ENCODE results near the gene GABARAP. TPM values are rescaled to one million over a fixed set of nuclear protein-coding genes. Genes with fewer than 3 reads are reported as not detected.
A peak's percentile ranks its signal among the peaks of the same experiment; 100 is the strongest.

Gene GABARAP
- total and polyA plus RNA-seq, 2 of the 8 experiments (the other 6 are each of a cell fraction or from before 2014, with no cell fraction given): 252 to 581 TPM

DNA sequence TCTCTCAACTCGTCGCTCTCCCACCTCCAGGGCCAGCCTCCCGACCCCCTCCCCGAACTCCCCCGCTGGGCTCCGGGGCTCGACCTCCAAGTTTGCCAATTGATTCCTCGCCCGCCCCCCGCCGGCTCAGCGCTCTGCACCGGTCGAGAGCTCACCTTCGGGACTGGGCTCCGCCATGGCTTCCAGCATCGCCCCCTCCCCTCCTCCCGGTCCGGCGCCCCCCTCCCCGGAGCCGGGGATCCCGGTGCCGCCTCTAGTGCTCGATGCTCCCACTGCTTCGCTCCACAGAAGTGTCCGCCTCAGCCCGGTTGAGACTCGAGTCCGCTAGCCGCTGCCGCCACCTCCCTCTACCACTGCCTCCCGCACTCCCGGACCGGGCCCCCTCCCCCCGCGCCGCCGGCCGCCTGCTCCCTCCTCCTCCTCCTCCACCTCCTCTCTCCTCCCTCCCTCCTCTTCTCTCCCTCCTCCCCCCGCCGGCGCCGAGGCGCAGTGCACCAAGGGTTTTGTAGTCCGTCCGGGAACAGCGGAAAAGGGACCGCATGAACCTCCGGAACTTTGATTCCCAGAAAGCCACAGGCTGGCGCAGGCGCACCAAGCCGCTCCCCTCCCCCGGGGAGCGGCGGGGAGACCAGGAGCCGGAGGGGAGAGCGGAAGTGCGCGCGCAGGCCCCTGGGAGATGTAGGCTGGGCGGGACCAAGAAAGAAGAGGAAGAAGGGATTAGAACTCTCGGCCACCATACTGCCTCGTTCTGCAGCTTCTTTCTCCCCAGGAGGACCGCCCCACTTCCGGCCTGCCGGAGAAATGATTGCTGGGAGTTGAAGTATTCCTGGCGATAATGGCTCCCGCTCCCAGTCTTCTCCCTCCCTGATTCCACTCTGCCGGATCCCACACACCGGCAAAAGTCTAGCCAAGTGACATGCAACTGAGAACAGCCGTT, 2.9 kb downstream of the GABARAP start, which contains the start of gene PHF23 (continued):
- TF ChIP-seq RFX5 (IDR thresholded peaks at IDR 0.05; ENCODE audit: borderline replicate concordance, low read depth, low read length): no peak
- TF ChIP-seq CHD1 (IDR thresholded peaks at IDR 0.05; ENCODE audit: low read depth, low read length): no peak
- TF ChIP-seq, protein P1, sequence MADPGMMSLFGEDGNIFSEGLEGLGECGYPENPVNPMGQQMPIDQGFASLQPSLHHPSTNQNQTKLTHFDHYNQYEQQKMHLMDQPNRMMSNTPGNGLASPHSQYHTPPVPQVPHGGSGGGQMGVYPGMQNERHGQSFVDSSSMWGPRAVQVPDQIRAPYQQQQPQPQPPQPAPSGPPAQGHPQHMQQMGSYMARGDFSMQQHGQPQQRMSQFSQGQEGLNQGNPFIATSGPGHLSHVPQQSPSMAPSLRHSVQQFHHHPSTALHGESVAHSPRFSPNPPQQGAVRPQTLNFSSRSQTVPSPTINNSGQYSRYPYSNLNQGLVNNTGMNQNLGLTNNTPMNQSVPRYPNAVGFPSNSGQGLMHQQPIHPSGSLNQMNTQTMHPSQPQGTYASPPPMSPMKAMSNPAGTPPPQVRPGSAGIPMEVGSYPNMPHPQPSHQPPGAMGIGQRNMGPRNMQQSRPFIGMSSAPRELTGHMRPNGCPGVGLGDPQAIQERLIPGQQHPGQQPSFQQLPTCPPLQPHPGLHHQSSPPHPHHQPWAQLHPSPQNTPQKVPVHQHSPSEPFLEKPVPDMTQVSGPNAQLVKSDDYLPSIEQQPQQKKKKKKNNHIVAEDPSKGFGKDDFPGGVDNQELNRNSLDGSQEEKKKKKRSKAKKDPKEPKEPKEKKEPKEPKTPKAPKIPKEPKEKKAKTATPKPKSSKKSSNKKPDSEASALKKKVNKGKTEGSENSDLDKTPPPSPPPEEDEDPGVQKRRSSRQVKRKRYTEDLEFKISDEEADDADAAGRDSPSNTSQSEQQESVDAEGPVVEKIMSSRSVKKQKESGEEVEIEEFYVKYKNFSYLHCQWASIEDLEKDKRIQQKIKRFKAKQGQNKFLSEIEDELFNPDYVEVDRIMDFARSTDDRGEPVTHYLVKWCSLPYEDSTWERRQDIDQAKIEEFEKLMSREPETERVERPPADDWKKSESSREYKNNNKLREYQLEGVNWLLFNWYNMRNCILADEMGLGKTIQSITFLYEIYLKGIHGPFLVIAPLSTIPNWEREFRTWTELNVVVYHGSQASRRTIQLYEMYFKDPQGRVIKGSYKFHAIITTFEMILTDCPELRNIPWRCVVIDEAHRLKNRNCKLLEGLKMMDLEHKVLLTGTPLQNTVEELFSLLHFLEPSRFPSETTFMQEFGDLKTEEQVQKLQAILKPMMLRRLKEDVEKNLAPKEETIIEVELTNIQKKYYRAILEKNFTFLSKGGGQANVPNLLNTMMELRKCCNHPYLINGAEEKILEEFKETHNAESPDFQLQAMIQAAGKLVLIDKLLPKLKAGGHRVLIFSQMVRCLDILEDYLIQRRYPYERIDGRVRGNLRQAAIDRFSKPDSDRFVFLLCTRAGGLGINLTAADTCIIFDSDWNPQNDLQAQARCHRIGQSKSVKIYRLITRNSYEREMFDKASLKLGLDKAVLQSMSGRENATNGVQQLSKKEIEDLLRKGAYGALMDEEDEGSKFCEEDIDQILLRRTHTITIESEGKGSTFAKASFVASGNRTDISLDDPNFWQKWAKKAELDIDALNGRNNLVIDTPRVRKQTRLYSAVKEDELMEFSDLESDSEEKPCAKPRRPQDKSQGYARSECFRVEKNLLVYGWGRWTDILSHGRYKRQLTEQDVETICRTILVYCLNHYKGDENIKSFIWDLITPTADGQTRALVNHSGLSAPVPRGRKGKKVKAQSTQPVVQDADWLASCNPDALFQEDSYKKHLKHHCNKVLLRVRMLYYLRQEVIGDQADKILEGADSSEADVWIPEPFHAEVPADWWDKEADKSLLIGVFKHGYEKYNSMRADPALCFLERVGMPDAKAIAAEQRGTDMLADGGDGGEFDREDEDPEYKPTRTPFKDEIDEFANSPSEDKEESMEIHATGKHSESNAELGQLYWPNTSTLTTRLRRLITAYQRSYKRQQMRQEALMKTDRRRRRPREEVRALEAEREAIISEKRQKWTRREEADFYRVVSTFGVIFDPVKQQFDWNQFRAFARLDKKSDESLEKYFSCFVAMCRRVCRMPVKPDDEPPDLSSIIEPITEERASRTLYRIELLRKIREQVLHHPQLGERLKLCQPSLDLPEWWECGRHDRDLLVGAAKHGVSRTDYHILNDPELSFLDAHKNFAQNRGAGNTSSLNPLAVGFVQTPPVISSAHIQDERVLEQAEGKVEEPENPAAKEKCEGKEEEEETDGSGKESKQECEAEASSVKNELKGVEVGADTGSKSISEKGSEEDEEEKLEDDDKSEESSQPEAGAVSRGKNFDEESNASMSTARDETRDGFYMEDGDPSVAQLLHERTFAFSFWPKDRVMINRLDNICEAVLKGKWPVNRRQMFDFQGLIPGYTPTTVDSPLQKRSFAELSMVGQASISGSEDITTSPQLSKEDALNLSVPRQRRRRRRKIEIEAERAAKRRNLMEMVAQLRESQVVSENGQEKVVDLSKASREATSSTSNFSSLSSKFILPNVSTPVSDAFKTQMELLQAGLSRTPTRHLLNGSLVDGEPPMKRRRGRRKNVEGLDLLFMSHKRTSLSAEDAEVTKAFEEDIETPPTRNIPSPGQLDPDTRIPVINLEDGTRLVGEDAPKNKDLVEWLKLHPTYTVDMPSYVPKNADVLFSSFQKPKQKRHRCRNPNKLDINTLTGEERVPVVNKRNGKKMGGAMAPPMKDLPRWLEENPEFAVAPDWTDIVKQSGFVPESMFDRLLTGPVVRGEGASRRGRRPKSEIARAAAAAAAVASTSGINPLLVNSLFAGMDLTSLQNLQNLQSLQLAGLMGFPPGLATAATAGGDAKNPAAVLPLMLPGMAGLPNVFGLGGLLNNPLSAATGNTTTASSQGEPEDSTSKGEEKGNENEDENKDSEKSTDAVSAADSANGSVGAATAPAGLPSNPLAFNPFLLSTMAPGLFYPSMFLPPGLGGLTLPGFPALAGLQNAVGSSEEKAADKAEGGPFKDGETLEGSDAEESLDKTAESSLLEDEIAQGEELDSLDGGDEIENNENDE (IDR thresholded peaks at IDR 0.05; ENCODE audit: insufficient replicate concordance, low read length): no peak
- no peak for TF ChIP-seq RNF2 (IDR thresholded peaks at IDR 0.05; ENCODE audit: borderline replicate concordance, low read depth, low read length, missing control alignments, poor library complexity, severe bottlenecking)
- TF ChIP-seq TEAD4 (IDR thresholded peaks at IDR 0.05; ENCODE audit: low read depth, low read length): no peak
- TF ChIP-seq CTBP2 (IDR thresholded peaks at IDR 0.05; ENCODE audit: borderline replicate concordance, insufficient read depth, insufficient read length, low read length): peak; percentile 57
- TF ChIP-seq YY1 (IDR thresholded peaks at IDR 0.05; ENCODE audit: low read depth, low read length): peak; percentile 91
- TF ChIP-seq TAF7 (optimal IDR thresholded peaks at IDR 0.05; ENCODE audit: borderline replicate concordance, low read depth, low read length): peak; percentile 24
- TF ChIP-seq TAF1 (IDR thresholded peaks at IDR 0.05; ENCODE audit: low read depth, low read length): peak; percentile 35; the same call in 1 of the 2 replicates
